HCT116 (cell line): ENCODE data around the gene NCLN. TPM values are rescaled to one million over a fixed set of nuclear protein-coding genes. Genes with fewer than 3 reads are reported as not detected.
"Not testable (repeated sequence)": the region's sequence is repeated elsewhere in the genome, so short reads cannot be mapped to it uniquely, and the experiment has no call there.

Experiments used
- ATAC-seq: fragments of 200-7000 bp; cut with Tn5 transposase; 2 replicates; pipeline ENCODE4 v1.9.1; 2020; ENCODE audit warnings: mild to moderate bottlenecking, moderate library complexity
- BruUV-seq: library from RNA; stranded (reverse); fragments of 400-500 nt; replicated peaks from 2 replicates; lab custom pipeline; 2021; lab: Mats Ljungman, UMichigan
- CTCF ChIA-PET: fragments of 300-600 bp; sonication (Branson Sonifier 250); formaldehyde crosslinking; loops from one replicate; lab custom pipeline; 2021; ENCODE audit warnings: antibody characterized with exemption; lab: Charles Lee
- POLR2A ChIA-PET: fragments of 300-600, 350-600 bp; sonication (Branson Sonifier 250); formaldehyde crosslinking; loops from one replicate; lab custom pipeline; 2021; ENCODE audit warnings: antibody characterized with exemption; lab: Charles Lee
- RAD21 ChIA-PET, 2 experiments: fragments of 300-600 bp; sonication (Branson Sonifier 250); formaldehyde crosslinking; loops; one replicate each; lab custom pipeline; 2023; ENCODE audit warnings: low total read pairs in 2 of 2; ENCODE audit not compliant: uncharacterized antibody in 2 of 2, unreplicated experiment in 2 of 2, low non-redundant PET in 1 of 2; lab: Charles Lee
- DNase-seq: peaks from one replicate; pipeline ENCODE4 v3.0.0-alpha.2; 2010; ENCODE audit warnings: low read depth, low spot score
- H2AFZ ChIP-seq: fragments of 200-600 bp; shearing (Covaris generic), sonication (generic); 2 replicates; pipeline ENCODE4 v1.6.1; 2017; ENCODE audit warnings: low read depth, mixed run types, mixed read lengths, antibody characterized with exemption, low read length; ENCODE audit not compliant: poor library complexity, severe bottlenecking
- H3K27ac ChIP-seq: 2 replicates; pipeline ENCODE4 v1.5.1; 2012; ENCODE audit warnings: low read depth, low read length
- H3K27me3 ChIP-seq: fragments of 200-600 bp; sonication (generic); 2 replicates; pipeline ENCODE4 v1.6.1; 2016; ENCODE audit warnings: mixed run types, low read length, mixed read lengths; ENCODE audit not compliant: insufficient read depth
- H3K36me3 ChIP-seq, 2 experiments: fragments of 200-500 bp in 1 of 2; fragments of 200-600 bp in 1 of 2; sonication (Bioruptor generic) in 1 of 2; sonication (generic) in 1 of 2; 2 replicates each; pipeline versions ENCODE4 v1.5.1 to v1.6.1; 2014 to 2016; ENCODE audit warnings: low read length in 2 of 2, inconsistent platforms in 1 of 2, mixed read lengths in 1 of 2, mixed run types in 1 of 2; ENCODE audit not compliant: insufficient read depth in 2 of 2, control insufficient read depth in 1 of 2
- H3K4me1 ChIP-seq, 2 experiments: fragments of 200-600 bp in 1 of 2; sonication (generic) in 1 of 2; 2 replicates each; pipeline versions ENCODE4 v1.5.1 to v1.6.1; 2012 to 2017; ENCODE audit warnings: low read length in 2 of 2, inconsistent platforms in 1 of 2, mild to moderate bottlenecking in 1 of 2, mixed read lengths in 1 of 2, mixed run types in 1 of 2, moderate library complexity in 1 of 2; ENCODE audit not compliant: insufficient read depth in 2 of 2, control insufficient read depth in 1 of 2
- H3K4me2 ChIP-seq: fragments of 200-600 bp; sonication (generic); 2 replicates; pipeline ENCODE4 v1.6.1; 2017; ENCODE audit warnings: mixed run types, low read length, mixed read lengths
- H3K4me3 ChIP-seq, 2 experiments: fragments of 200-600 bp in 1 of 2; sonication (generic) in 1 of 2; replicated peaks in 1 of 2; 2 replicates each; pipeline ENCODE4 v1.5.1; 2011 to 2016; ENCODE audit warnings: low read length in 2 of 2, control low read depth in 1 of 2, low read depth in 1 of 2, mild to moderate bottlenecking in 1 of 2, mixed read lengths in 1 of 2, mixed run types in 1 of 2
- H3K79me2 ChIP-seq: fragments of 200-600 bp; sonication (generic); 2 replicates; pipeline ENCODE4 v1.6.1; 2017; ENCODE audit warnings: mild to moderate bottlenecking, mixed run types, low read length, moderate library complexity, mixed read lengths; ENCODE audit not compliant: insufficient read depth
- H3K9ac ChIP-seq: fragments of 200-600 bp; sonication (generic); 2 replicates; pipeline ENCODE4 v1.6.1; 2016; ENCODE audit warnings: low read length, mixed read lengths
- H3K9me2 ChIP-seq: fragments of 200-600 bp; sonication (generic), shearing (Covaris generic); 2 replicates; pipeline ENCODE4 v1.6.1; 2017; ENCODE audit warnings: mixed run types, mild to moderate bottlenecking, moderate library complexity; ENCODE audit not compliant: insufficient read depth
- H3K9me3 ChIP-seq, 2 experiments: fragments of 200-500 bp in 1 of 2; fragments of 200-600 bp in 1 of 2; sonication (Bioruptor generic) in 1 of 2; sonication (generic) in 1 of 2; 2 replicates each; pipeline ENCODE4 v1.6.1; 2014 to 2017; ENCODE audit warnings: low read length in 2 of 2, mixed read lengths in 2 of 2, inconsistent platforms in 1 of 2, low read depth in 1 of 2, mild to moderate bottlenecking in 1 of 2, mixed run types in 1 of 2, moderate library complexity in 1 of 2; ENCODE audit not compliant: control insufficient read depth in 1 of 2, insufficient read depth in 1 of 2
- H4K20me1 ChIP-seq: fragments of 200-600 bp; sonication (generic), shearing (Covaris generic); 2 replicates; pipeline ENCODE4 v1.6.1; 2017; ENCODE audit warnings: mixed run types, mild to moderate bottlenecking, moderate library complexity; ENCODE audit not compliant: insufficient read depth
- CBX3 ChIP-seq: IDR thresholded peaks from 2 replicates; pipeline ENCODE4 v1.6.1; 2012; ENCODE audit warnings: low read depth
- CEBPB ChIP-seq: IDR thresholded peaks from 2 replicates; pipeline ENCODE4 v1.6.1; 2012; ENCODE audit warnings: low read depth
- ELF1 ChIP-seq: IDR thresholded peaks from 2 replicates; pipeline ENCODE4 v1.6.1; 2012; ENCODE audit warnings: low read depth, borderline replicate concordance
- EZH2phosphoT487 ChIP-seq: fragments of 200-600 bp; IDR thresholded peaks from 2 replicates; pipeline ENCODE4 v1.6.1; 2018; ENCODE audit warnings: antibody characterized with exemption, borderline replicate concordance
- POLR2A ChIP-seq: IDR thresholded peaks from 2 replicates; pipeline ENCODE4 v1.7.0; 2011; ENCODE audit warnings: borderline replicate concordance; ENCODE audit not compliant: insufficient read depth, insufficient read length; ENCODE audit errors: extremely low read depth
- RAD21 ChIP-seq: IDR thresholded peaks from 2 replicates; pipeline ENCODE4 v1.6.1; 2012; ENCODE audit warnings: low read depth, mild to moderate bottlenecking
- REST ChIP-seq: IDR thresholded peaks from 2 replicates; pipeline ENCODE4 v1.6.1; 2012; ENCODE audit warnings: low read depth
- SP1 ChIP-seq: IDR thresholded peaks from 2 replicates; pipeline ENCODE4 v1.6.1; 2012; ENCODE audit warnings: low read depth
- SRF ChIP-seq: IDR thresholded peaks from 2 replicates; pipeline ENCODE4 v1.6.1; 2012; ENCODE audit warnings: low read depth
- ZFX ChIP-seq: fragments of 450-650 bp; IDR thresholded peaks from 2 replicates; pipeline ENCODE4 v1.6.1; 2017
- ZNF274 ChIP-seq: fragments of 200-500 bp; sonication (Bioruptor generic); IDR thresholded peaks from 2 replicates; pipeline ENCODE4 v1.6.1; 2014; ENCODE audit warnings: mild to moderate bottlenecking, low read depth, low read length, inconsistent platforms
- intact Hi-C: fragments of 100-400 bp; cut with micrococcal nuclease; formaldehyde crosslinking; loops from 2 replicates; pipeline ENCODE4 v1.10.0; 2022
- total RNA-seq: library from RNA; stranded (reverse); gene quantifications from one replicate; pipeline ENCODE4 v1.2.1, GENCODE V29; 2021; ENCODE audit not compliant: unreplicated experiment

The NCLN gene
- total RNA-seq, 1 experiment from 2014 or later = 119 TPM

- H3K27ac ChIP-seq, BruUV-seq, CTCF ChIA-PET, H2AFZ ChIP-seq, H3K9me3 ChIP-seq, H3K27me3 ChIP-seq, POLR2A ChIA-PET, H3K4me2 ChIP-seq, H3K9ac ChIP-seq, H4K20me1 ChIP-seq, ATAC-seq, RAD21 ChIA-PET, H3K9me2 ChIP-seq, H3K4me3 ChIP-seq, intact Hi-C loops, DNase-seq: not testable (repeated sequence)
- Histone ChIP-seq H3K79me2 (peaks cover 91% of the 10 kb centered on the region), H3K4me1 (peaks cover 10 to 24% of the 10 kb centered on the region in 2 experiments; a peak in 3 of 4 replicates), H3K36me3 (peaks cover 6 to 51% of the 10 kb centered on the region in 2 experiments; a peak in 3 of 4 replicates)
These were observed 6.0 kb downstream of the NCLN start for GRCh38 chr19:3191806-3192104.

- Histone ChIP-seq H4K20me1 (peaks cover 9% of the 10 kb centered on the region; the same call in 1 of the 2 replicates), H3K9ac (no peak overlapping the region), H2AFZ (no peak overlapping the region)
- BruUV-seq = no TSS peak
- TF ChIP-seq RAD21 = no peak
- TF ChIP-seq CEBPB = no peak
- no peak for TF ChIP-seq CBX3
- TF ChIP-seq SP1 = no peak
- TF ChIP-seq ZFX = no peak
- no peak for TF ChIP-seq REST
- no peak for TF ChIP-seq EZH2phosphoT487
- TF ChIP-seq ELF1 = no peak
- no peak for TF ChIP-seq SRF
- no peak for TF ChIP-seq ZNF274
- TF ChIP-seq POLR2A = no peak
- TF ChIP-seq, all 23 proteins: peak for 0
- no peak overlapping the region for H3K4me2 ChIP-seq
- no peak overlapping the region for H3K27ac ChIP-seq
- intact Hi-C loops = no loop called here
- H3K4me1 ChIP-seq = peaks cover 7 to 19% of the 10 kb centered on the region in 2 experiments; a peak in 3 of 4 replicates
- no peaks in the 10 kb centered on the region for H3K9me3 ChIP-seq
- H3K27me3 ChIP-seq = no peaks in the 10 kb centered on the region
- ATAC-seq (no peak), DNase-seq (no peak)
- H3K4me3 ChIP-seq = no peak overlapping the region
- POLR2A ChIA-PET = no interaction called here
- RAD21 ChIA-PET = no interaction called here
- H3K9me2 ChIP-seq = no peaks in the 10 kb centered on the region
- H3K36me3 ChIP-seq = peaks cover 6 to 53% of the 10 kb centered on the region in 2 experiments; a peak in 3 of 4 replicates
- CTCF ChIA-PET = no interaction called here
- peaks cover 86% of the 10 kb centered on the region for H3K79me2 ChIP-seq
These were observed 6.5 kb downstream of the NCLN start for GRCh38 chr19:3192228-3192635.
